Caco-2 (cell line): ENCODE results near the gene PRSS48. TPM values are rescaled to one million over a fixed set of nuclear protein-coding genes. Genes with fewer than 3 reads are reported as not detected.

Source experiments
- BruUV-seq: library from RNA; stranded (reverse); fragments of 400-500 nt; replicated peaks from 2 replicates; lab custom pipeline; 2021; lab: Mats Ljungman, UMichigan
- CTCF ChIA-PET: fragments of 300-600 bp; sonication (Branson Sonifier 250); formaldehyde crosslinking; loops from one replicate; lab custom pipeline; 2022; ENCODE audit warnings: antibody characterized with exemption; lab: Charles Lee
- POLR2A ChIA-PET: fragments of 300-600 bp; sonication (Branson Sonifier 250); formaldehyde crosslinking; loops from one replicate; lab custom pipeline; 2022; ENCODE audit warnings: antibody characterized with exemption; lab: Charles Lee
- DNase-seq, 2 experiments: peaks; one replicate each; pipeline versions ENCODE4 v3.0.0 to v3.0.0-alpha.2; 2020 to 2022
- H3K27me3 ChIP-seq: replicated peaks from 2 replicates; pipeline ENCODE4 v1.6.0; 2011; ENCODE audit warnings: low read length; ENCODE audit not compliant: control insufficient read depth, insufficient read depth
- H3K36me3 ChIP-seq: 2 replicates; pipeline ENCODE4 v1.5.1; 2011; ENCODE audit warnings: low read length; ENCODE audit not compliant: control insufficient read depth, insufficient read depth
- H3K4me1 ChIP-seq: fragments of 250-450 bp; sonication (Bioruptor Pico); 2 replicates; pipeline ENCODE4 v1.5.1; 2020; ENCODE audit warnings: mild to moderate bottlenecking
- H3K4me3 ChIP-seq: 2 replicates; pipeline ENCODE4 v1.5.1; 2011; ENCODE audit warnings: low read depth, mild to moderate bottlenecking, control low read depth, low read length
- H3K9me3 ChIP-seq: fragments of 250-450 bp; sonication (Bioruptor Pico); 2 replicates; pipeline ENCODE4 v1.5.1; 2020; ENCODE audit warnings: mild to moderate bottlenecking, moderate library complexity
- H3K27ac Mint-ChIP-seq: one replicate; pipeline ENCODE4 v1.8.0; 2022; ENCODE audit warnings: mixed read lengths; ENCODE audit not compliant: unreplicated experiment
- H3K27me3 Mint-ChIP-seq: one replicate; pipeline ENCODE4 v1.8.0; 2022; ENCODE audit warnings: mixed read lengths; ENCODE audit not compliant: insufficient read depth, unreplicated experiment
- H3K36me3 Mint-ChIP-seq: one replicate; pipeline ENCODE4 v1.8.0; 2022; ENCODE audit warnings: mild to moderate bottlenecking, mixed read lengths; ENCODE audit not compliant: insufficient read depth, unreplicated experiment
- H3K4me1 Mint-ChIP-seq: one replicate; pipeline ENCODE4 v1.8.0; 2022; ENCODE audit warnings: low read depth, mixed read lengths; ENCODE audit not compliant: unreplicated experiment
- H3K4me3 Mint-ChIP-seq: one replicate; pipeline ENCODE4 v1.8.0; 2022; ENCODE audit warnings: mild to moderate bottlenecking, moderate library complexity, mixed read lengths; ENCODE audit not compliant: unreplicated experiment
- H3K9me3 Mint-ChIP-seq: one replicate; pipeline ENCODE4 v1.8.0; 2022; ENCODE audit warnings: mixed read lengths; ENCODE audit not compliant: unreplicated experiment
- intact Hi-C: fragments of 100-400 bp; cut with micrococcal nuclease; formaldehyde crosslinking; loops from one replicate; pipeline ENCODE4 v1.10.0; 2022; ENCODE audit not compliant: unreplicated experiment
- total RNA-seq: library from RNA; stranded (reverse); gene quantifications from 2 replicates; pipeline ENCODE4 v1.2.3, GENCODE V29; 2022
- TF ChIP-seq, protein P1 (sequence below), 2 experiments: fragments of 200-600 bp in 1 of 2; IDR thresholded peaks; 1 replicate in 1 of 2; 2 replicates in 1 of 2; pipeline versions ENCODE4 v1.5.1 to v1.8.0; 2011 to 2022; ENCODE audit warnings: antibody characterized with exemption in 1 of 2, control low read depth in 1 of 2, inconsistent platforms in 1 of 2, low read depth in 1 of 2, low read length in 1 of 2, mild to moderate bottlenecking in 1 of 2, moderate library complexity in 1 of 2; ENCODE audit not compliant: insufficient read depth in 1 of 2, severe bottlenecking in 1 of 2, unreplicated experiment in 1 of 2

PRSS48 gene
- total RNA-seq, 1 experiment from 2014 or later = not detected

DNA sequence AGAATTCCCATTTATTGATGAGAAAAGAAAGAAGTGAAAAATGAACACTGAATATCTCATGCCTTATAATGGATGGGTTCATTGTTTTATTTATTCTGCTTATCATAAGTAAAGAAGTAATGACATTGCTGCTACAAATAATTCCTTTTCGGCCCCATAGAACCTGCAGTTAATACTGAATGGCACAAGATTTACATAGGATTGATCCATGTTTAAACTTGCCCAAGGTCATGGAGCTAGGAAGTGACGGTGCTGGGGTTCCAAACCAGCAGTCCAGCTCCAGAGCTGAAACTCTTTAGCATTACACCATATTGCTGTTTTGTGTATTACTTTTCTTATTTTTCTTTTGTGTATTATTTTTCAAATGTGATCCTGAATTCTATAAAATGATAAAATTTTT lies 30.2 kb upstream of the PRSS48 start:
- intact Hi-C loops = no loop called here
- Histone ChIP-seq H3K4me1 (peaks cover 24% of the 10 kb centered on the region), H3K9me3 (no peaks in the 10 kb centered on the region), H3K27me3 (no peaks in the 10 kb centered on the region), H3K4me3 (no peak overlapping the region), H3K36me3 (no peaks in the 10 kb centered on the region)
- no TSS peak for BruUV-seq
- ChIA-PET CTCF (no interaction called here), POLR2A (no interaction called here)
- DNase-seq = no peak
- peaks cover 5% of the 10 kb centered on the region for H3K36me3 Mint-ChIP-seq
- peaks cover 12% of the 10 kb centered on the region for H3K4me1 Mint-ChIP-seq
- H3K4me3 Mint-ChIP-seq = no peak overlapping the region
- no peak overlapping the region for H3K27ac Mint-ChIP-seq
- TF ChIP-seq, protein P1, sequence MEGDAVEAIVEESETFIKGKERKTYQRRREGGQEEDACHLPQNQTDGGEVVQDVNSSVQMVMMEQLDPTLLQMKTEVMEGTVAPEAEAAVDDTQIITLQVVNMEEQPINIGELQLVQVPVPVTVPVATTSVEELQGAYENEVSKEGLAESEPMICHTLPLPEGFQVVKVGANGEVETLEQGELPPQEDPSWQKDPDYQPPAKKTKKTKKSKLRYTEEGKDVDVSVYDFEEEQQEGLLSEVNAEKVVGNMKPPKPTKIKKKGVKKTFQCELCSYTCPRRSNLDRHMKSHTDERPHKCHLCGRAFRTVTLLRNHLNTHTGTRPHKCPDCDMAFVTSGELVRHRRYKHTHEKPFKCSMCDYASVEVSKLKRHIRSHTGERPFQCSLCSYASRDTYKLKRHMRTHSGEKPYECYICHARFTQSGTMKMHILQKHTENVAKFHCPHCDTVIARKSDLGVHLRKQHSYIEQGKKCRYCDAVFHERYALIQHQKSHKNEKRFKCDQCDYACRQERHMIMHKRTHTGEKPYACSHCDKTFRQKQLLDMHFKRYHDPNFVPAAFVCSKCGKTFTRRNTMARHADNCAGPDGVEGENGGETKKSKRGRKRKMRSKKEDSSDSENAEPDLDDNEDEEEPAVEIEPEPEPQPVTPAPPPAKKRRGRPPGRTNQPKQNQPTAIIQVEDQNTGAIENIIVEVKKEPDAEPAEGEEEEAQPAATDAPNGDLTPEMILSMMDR (IDR thresholded peaks at IDR 0.05; ENCODE audit: insufficient read depth in 1 of 2, low read depth in 1 of 2, low read length in 1 of 2, severe bottlenecking in 1 of 2, unreplicated experiment in 1 of 2) = no peak
- no peaks in the 10 kb centered on the region for H3K9me3 Mint-ChIP-seq
- H3K27me3 Mint-ChIP-seq = no peaks in the 10 kb centered on the region

DNA sequence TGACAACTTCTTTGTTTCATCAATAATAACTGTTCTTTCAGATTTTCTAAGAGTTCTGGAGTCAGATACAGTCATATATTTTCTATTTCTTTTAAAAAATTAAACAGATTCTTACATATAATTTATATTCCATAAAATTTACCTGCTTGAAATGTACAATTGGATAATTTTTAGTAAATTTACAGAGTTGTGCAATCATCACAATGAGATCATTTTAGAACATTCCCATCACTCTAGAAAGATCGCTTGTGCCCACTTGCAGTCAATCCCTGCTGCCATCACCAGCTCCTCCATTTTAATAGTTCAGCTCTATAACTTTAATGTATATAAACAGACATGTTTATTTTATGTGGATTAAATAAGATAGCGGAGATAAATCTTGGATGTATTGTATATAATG lies 29.6 kb upstream of the PRSS48 start:
- Histone ChIP-seq H3K4me1 (peaks cover 24% of the 10 kb centered on the region), H3K9me3 (no peaks in the 10 kb centered on the region), H3K4me3 (no peak overlapping the region), H3K27me3 (no peaks in the 10 kb centered on the region), H3K36me3 (no peaks in the 10 kb centered on the region)
- no peak for DNase-seq
- Mint-ChIP-seq H3K4me1 (peaks cover 12% of the 10 kb centered on the region), H3K36me3 (peaks cover 1% of the 10 kb centered on the region), H3K9me3 (no peaks in the 10 kb centered on the region), H3K27me3 (no peaks in the 10 kb centered on the region), H3K4me3 (no peak overlapping the region), H3K27ac (no peak overlapping the region)
- CTCF ChIA-PET = interaction anchor here (0.6 kb wide), 1 partner anchor 29 kb away, joined by 3 read pairs; no protein-coding TSS in a partner anchor
- POLR2A ChIA-PET = no interaction called here
- intact Hi-C loops = no loop called here
- no TSS peak for BruUV-seq
- TF ChIP-seq, protein P1 (IDR thresholded peaks at IDR 0.05; ENCODE audit: insufficient read depth in 1 of 2, low read depth in 1 of 2, low read length in 1 of 2, severe bottlenecking in 1 of 2, unreplicated experiment in 1 of 2) = no peak

DNA sequence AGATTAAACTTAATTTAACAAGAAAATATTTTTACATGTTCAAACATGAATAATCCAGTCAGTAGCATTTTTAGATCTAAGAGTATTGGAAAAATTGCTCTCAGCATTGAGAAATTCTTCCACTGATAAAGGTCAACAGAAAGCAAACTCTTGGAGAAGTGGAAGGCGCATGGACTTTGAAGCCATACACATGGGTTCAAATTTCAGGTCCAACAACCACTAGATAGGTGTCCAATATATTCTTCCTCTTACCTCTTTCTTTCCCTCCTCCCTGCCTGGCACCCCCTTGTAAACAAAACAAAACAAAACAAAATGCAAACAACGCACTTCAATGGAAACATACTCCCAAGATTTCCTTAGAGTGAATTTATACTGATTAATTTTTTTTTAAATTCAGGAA lies 28.4 kb upstream of the PRSS48 start:
- Mint-ChIP-seq H3K4me1 (peaks cover 8% of the 10 kb centered on the region), H3K27me3 (no peaks in the 10 kb centered on the region), H3K27ac (no peak overlapping the region), H3K36me3 (no peaks in the 10 kb centered on the region), H3K4me3 (no peak overlapping the region), H3K9me3 (no peaks in the 10 kb centered on the region)
- POLR2A ChIA-PET = no interaction called here
- no peaks in the 10 kb centered on the region for H3K27me3 ChIP-seq
- CTCF ChIA-PET = no interaction called here
- BruUV-seq = no TSS peak
- TF ChIP-seq, protein P1 (IDR thresholded peaks at IDR 0.05; ENCODE audit: insufficient read depth in 1 of 2, low read depth in 1 of 2, low read length in 1 of 2, severe bottlenecking in 1 of 2, unreplicated experiment in 1 of 2) = no peak
- intact Hi-C loops = no loop called here
- no peak overlapping the region for H3K4me3 ChIP-seq
- no peaks in the 10 kb centered on the region for H3K36me3 ChIP-seq
- no peaks in the 10 kb centered on the region for H3K9me3 ChIP-seq
- DNase-seq = no peak
- H3K4me1 ChIP-seq = peaks cover 13% of the 10 kb centered on the region
